RWPE2 (cell line): ENCODE measurements around the gene SMAP2.

ENCODE experiments used
- ATAC-seq: fragments of 200-7000 bp; cut with Tn5 transposase; 3 replicates; pipeline ENCODE4 v1.9.1; 2021; ENCODE audit warnings: low read depth
- DNase-seq: peaks from one replicate; pipeline ENCODE4 v3.0.0-alpha.2; 2020; ENCODE audit warnings: low spot score
- H3K27ac ChIP-seq: fragments of 450-650 bp; 2 replicates; pipeline ENCODE4 v1.5.1; 2017; ENCODE audit warnings: mild to moderate bottlenecking; ENCODE audit not compliant: poor library complexity, severe bottlenecking
- H3K27me3 ChIP-seq: fragments of 250-450 bp; sonication (Bioruptor Pico); 2 replicates; pipeline ENCODE4 v1.5.1; 2021; ENCODE audit warnings: mild to moderate bottlenecking, moderate library complexity; ENCODE audit not compliant: insufficient read depth, poor library complexity, severe bottlenecking
- H3K36me3 ChIP-seq: fragments of 250-450 bp; sonication (Bioruptor Pico); 2 replicates; pipeline ENCODE4 v1.5.1; 2020; ENCODE audit warnings: low read depth, mild to moderate bottlenecking, moderate library complexity
- H3K4me1 ChIP-seq: fragments of 250-450 bp; sonication (Bioruptor Pico); 2 replicates; pipeline ENCODE4 v1.5.1; 2021; ENCODE audit warnings: mild to moderate bottlenecking, moderate library complexity; ENCODE audit not compliant: insufficient read depth, poor library complexity, severe bottlenecking
- H3K4me3 ChIP-seq: fragments of 250-450 bp; sonication (Bioruptor Pico); 2 replicates; pipeline ENCODE4 v1.5.1; 2021; ENCODE audit warnings: mild to moderate bottlenecking, moderate library complexity; ENCODE audit not compliant: severe bottlenecking
- H3K9me3 ChIP-seq: fragments of 250-450 bp; sonication (Bioruptor Pico); 2 replicates; pipeline ENCODE4 v1.5.1; 2021; ENCODE audit warnings: mild to moderate bottlenecking, moderate library complexity; ENCODE audit not compliant: severe bottlenecking
- CTCF ChIP-seq: fragments of 450-650 bp; IDR thresholded peaks from one replicate; pipeline ENCODE4 v1.5.1; 2017; ENCODE audit warnings: mild to moderate bottlenecking, moderate library complexity; ENCODE audit not compliant: poor library complexity, severe bottlenecking

The SMAP2 gene

GRCh38 chr1:40435471-40435870, 61.9 kb downstream of the SMAP2 start:
- Histone ChIP-seq H3K4me1 (no peaks in the 10 kb centered on the region), H3K4me3 (no peak overlapping the region), H3K9me3 (no peaks in the 10 kb centered on the region), H3K27me3 (no peaks in the 10 kb centered on the region), H3K27ac (no peak overlapping the region), H3K36me3 (no peaks in the 10 kb centered on the region)
- ATAC-seq (no peak), DNase-seq (no peak)
- TF ChIP-seq CTCF, result no peak

GRCh38 chr1:40435876-40436275, 62.3 kb downstream of the SMAP2 start:
- no peaks in the 10 kb centered on the region for H3K36me3 ChIP-seq
- no peaks in the 10 kb centered on the region for H3K9me3 ChIP-seq
- ATAC-seq (no peak), DNase-seq (no peak)
- H3K27me3 ChIP-seq, result no peaks in the 10 kb centered on the region
- no peak overlapping the region for H3K27ac ChIP-seq
- H3K4me3 ChIP-seq, result no peak overlapping the region
- H3K4me1 ChIP-seq, result no peaks in the 10 kb centered on the region
- no peak for TF ChIP-seq CTCF

- no peak for ATAC-seq
Observed at GRCh38 chr1:40438391-40439015, 65.0 kb downstream of the SMAP2 start.

GRCh38 chr1:40439247-40439646, 65.7 kb downstream of the SMAP2 start:
- Histone ChIP-seq H3K9me3 (no peaks in the 10 kb centered on the region), H3K4me1 (no peaks in the 10 kb centered on the region)

More at GRCh38 chr1:40438391-40439015, 65.0 kb downstream of the SMAP2 start:
- no peaks in the 10 kb centered on the region for H3K36me3 ChIP-seq
- H3K4me3 ChIP-seq, result no peak overlapping the region
- H3K27me3 ChIP-seq, result no peaks in the 10 kb centered on the region
- no peaks in the 10 kb centered on the region for H3K9me3 ChIP-seq
- peak; percentile 72 for TF ChIP-seq CTCF
- DNase-seq, result no peak
- no peaks in the 10 kb centered on the region for H3K4me1 ChIP-seq
- H3K27ac ChIP-seq, result no peak overlapping the region

More at GRCh38 chr1:40439247-40439646, 65.7 kb downstream of the SMAP2 start:
- DNase-seq (no peak), ATAC-seq (no peak)
- Histone ChIP-seq H3K27me3 (no peaks in the 10 kb centered on the region), H3K4me3 (no peak overlapping the region), H3K36me3 (no peaks in the 10 kb centered on the region), H3K27ac (no peak overlapping the region)
- no peak for TF ChIP-seq CTCF
